ENCODE results near the gene RASA3. TPM values are rescaled to one million over a fixed set of nuclear protein-coding genes. Genes with fewer than 3 reads are reported as not detected.
A peak's percentile ranks its signal among the peaks of the same experiment; 100 is the strongest.

RASA3 gene
- total and polyA plus RNA-seq, 2 of the 8 experiments (the other 6 are each of a cell fraction or from before 2014, with no cell fraction given) = 7.5 to 21.9 TPM

DNA sequence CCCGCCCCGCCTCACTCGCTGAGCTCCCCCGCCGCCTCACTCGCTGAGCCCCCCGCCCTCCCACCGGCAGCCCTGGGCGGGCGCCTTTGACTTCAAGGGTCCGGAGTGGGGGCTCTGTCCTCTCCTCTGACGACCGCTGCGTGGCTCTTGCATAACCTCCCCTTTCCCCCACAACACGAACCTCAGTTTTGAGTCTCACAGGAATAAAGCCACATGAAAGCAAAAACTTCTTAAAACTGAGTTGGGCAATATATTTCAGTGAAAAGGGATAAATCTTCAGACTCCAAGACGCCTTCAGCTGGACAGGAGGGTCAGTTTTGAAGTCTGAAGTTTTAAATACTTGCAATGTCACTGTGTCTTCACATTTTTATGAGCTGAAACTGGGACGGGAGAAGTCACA, 87.9 kb downstream of the RASA3 start:
- no peak overlapping the region for H4K8ac ChIP-seq (ENCODE audit: extremely low read depth, insufficient read depth, low read length)
- H3K4me1 ChIP-seq (replicated peaks in 1 of 4; ENCODE audit: control insufficient read depth in 3 of 4, insufficient read depth in 4 of 4, low read length in 3 of 4) = peaks cover 0 to 6% (median 2%) of the 10 kb centered on the region in 4 experiments; a peak in 4 of 7 replicates
- H3K23ac ChIP-seq (ENCODE audit: insufficient read length) = no peak overlapping the region
- no peak overlapping the region for H2BK12ac ChIP-seq (ENCODE audit: low read depth, low read length)
- H3K27ac ChIP-seq (ENCODE audit: low read depth, low read length) = no peak overlapping the region
- no peak overlapping the region for H3K9ac ChIP-seq (replicated peaks in 1 of 4; ENCODE audit: extremely low read depth in 1 of 4, low read depth in 3 of 4, low read length in 3 of 4)
- no peak overlapping the region for H3K56ac ChIP-seq (replicated peaks; ENCODE audit: insufficient read length, low read depth, low read length)
- H3K4me3 ChIP-seq (ENCODE audit: extremely low read depth in 1 of 4, insufficient read depth in 2 of 4, low read depth in 3 of 4, low read length in 4 of 4) = no peak overlapping the region
- FAIRE-seq (no peak), DNase-seq (ENCODE audit: low read depth in 1 of 2, low spot score in 2 of 2) (no peak)
- no peaks in the 10 kb centered on the region for H3K23me2 ChIP-seq (ENCODE audit: low read depth, low read length)
- no peak overlapping the region for H2BK120ac ChIP-seq (replicated peaks; ENCODE audit: low read depth, low read length)
- CTCF ChIA-PET (ENCODE audit: partially characterized antibody) = no interaction called here
- H4K91ac ChIP-seq (replicated peaks; ENCODE audit: insufficient read length, low read length) = no peak overlapping the region
- H3K27me3 ChIP-seq (replicated peaks in 1 of 4; ENCODE audit: control insufficient read depth in 3 of 4, extremely low read depth in 1 of 4, insufficient read depth in 3 of 4, low read length in 3 of 4) = no peaks in the 10 kb centered on the region
- H2BK5ac ChIP-seq (ENCODE audit: low read depth, low read length) = no peak overlapping the region
- peak; percentile 59 for TF ChIP-seq CEBPB (IDR thresholded peaks at IDR 0.05; ENCODE audit: low read depth, low read length)
- no peak for TF ChIP-seq KDM1A (IDR thresholded peaks at IDR 0.05; ENCODE audit: borderline replicate concordance, low read length)
- H3K79me1 ChIP-seq (ENCODE audit: low read depth, low read length) = 0 out of 2 replicates have a peak, but pooled peaks cover 2% of the 10 kb centered on the region
- H3K79me2 ChIP-seq (ENCODE audit: control insufficient read depth in 1 of 2, insufficient read depth in 2 of 2, low read length in 2 of 2) = no peaks in the 10 kb centered on the region
- H2AK5ac ChIP-seq (ENCODE audit: low read depth, low read length) = no peak overlapping the region
- no peak overlapping the region for H2BK15ac ChIP-seq (ENCODE audit: low read length)
- no peak overlapping the region for H4K5ac ChIP-seq (ENCODE audit: insufficient read length, low read depth, low read length)
- H3K4me2 ChIP-seq (ENCODE audit: insufficient read depth in 1 of 2, low read depth in 2 of 2, low read length in 2 of 2) = no peak overlapping the region
- no peak overlapping the region for H2AFZ ChIP-seq (ENCODE audit: low read length)
- H3K18ac ChIP-seq (ENCODE audit: extremely low read depth, low read length) = no peak overlapping the region
- WGBS, 2 experiments (ENCODE audit: extremely low coverage in 1 of 2, insufficient coverage in 1 of 2, insufficient read length in 1 of 2, insufficient replicate concordance in 2 of 2, low coverage in 1 of 2, low lambda C conversion rate in 2 of 2, missing lambda C conversion rate in 1 of 2) = 71% methylated on average over 9 of the region's 17 CpGs; no CpG with 5 or more reads in 1 of the 2 experiments
- no peak overlapping the region for H3K14ac ChIP-seq (ENCODE audit: insufficient read length)
- H3K36me3 ChIP-seq (ENCODE audit: control insufficient read depth in 2 of 4, insufficient read depth in 4 of 4, low read length in 3 of 4) = no peaks in the 10 kb centered on the region
- no peak overlapping the region for H2BK20ac ChIP-seq (ENCODE audit: low read length)
- no peak overlapping the region for H3K4ac ChIP-seq (replicated peaks; ENCODE audit: insufficient read length, low read depth, low read length)
- peaks cover 0 to 6% of the 10 kb centered on the region in 2 experiments for H4K20me1 ChIP-seq (replicated peaks in 1 of 2; ENCODE audit: control insufficient read depth in 1 of 2, insufficient read depth in 2 of 2, low read length in 2 of 2)
- POLR2A ChIA-PET (ENCODE audit: partially characterized antibody) = no interaction called here
- H3K9me3 ChIP-seq (ENCODE audit: insufficient read depth in 2 of 2, low read depth in 1 of 2, low read length in 1 of 2) = no peaks in the 10 kb centered on the region
